Fibroblast of pulmonary artery (primary cell): ENCODE data around the gene PICK1.

Experiments
- DNase-seq: peaks from one replicate; pipeline ENCODE4 v3.0.0-alpha.2; 2010; ENCODE audit warnings: low read depth
- H3K4me3 ChIP-seq: replicated peaks from 2 replicates; pipeline ENCODE4 v1.5.1; 2011; ENCODE audit warnings: low read depth, mild to moderate bottlenecking, control low read depth, low read length, moderate library complexity
- TF ChIP-seq, protein P1 (sequence below): IDR thresholded peaks from 2 replicates; pipeline ENCODE4 v1.5.1; 2011; ENCODE audit warnings: mild to moderate bottlenecking, control low read depth, low read length, inconsistent platforms; ENCODE audit errors: missing control alignments

PICK1 gene

DNA sequence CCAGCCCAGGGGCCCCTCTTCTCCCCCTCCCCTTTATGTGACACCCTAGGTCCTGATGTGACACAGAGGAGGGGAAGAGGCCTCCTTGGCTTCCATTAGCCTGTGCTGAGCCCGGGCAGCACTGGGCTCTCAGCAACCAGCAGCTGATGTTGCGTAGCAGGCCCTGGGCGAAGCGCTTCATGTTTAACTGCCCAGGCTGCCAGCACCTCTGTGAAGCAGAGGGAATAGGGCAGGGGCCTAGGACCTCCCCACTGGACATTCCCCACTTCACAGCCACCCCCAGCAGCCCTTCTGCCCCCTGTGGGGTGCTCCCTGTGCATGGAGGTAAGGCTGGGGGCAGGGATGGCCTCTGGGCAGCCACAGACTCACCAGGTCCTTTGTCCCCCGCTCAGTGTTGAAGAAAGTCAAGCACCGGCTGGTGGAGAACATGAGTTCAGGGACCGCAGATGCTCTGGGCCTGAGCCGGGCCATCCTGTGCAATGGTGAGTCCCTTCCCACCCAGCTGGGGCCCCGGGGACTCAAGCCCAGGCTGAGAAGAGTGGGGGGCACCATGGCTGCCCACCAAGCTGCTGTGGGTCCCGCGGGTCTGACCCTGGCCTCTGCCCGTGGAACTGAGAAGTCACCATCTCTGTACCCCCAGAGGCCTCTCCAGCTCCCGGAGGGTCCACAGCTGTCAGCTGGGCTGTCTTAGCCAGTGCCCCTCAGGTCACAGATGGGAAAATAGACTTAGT, 11.6 kb downstream of the PICK1 start:
- DNase-seq, result no peak
- H3K4me3 ChIP-seq, result no peak overlapping the region
- TF ChIP-seq, protein P1, sequence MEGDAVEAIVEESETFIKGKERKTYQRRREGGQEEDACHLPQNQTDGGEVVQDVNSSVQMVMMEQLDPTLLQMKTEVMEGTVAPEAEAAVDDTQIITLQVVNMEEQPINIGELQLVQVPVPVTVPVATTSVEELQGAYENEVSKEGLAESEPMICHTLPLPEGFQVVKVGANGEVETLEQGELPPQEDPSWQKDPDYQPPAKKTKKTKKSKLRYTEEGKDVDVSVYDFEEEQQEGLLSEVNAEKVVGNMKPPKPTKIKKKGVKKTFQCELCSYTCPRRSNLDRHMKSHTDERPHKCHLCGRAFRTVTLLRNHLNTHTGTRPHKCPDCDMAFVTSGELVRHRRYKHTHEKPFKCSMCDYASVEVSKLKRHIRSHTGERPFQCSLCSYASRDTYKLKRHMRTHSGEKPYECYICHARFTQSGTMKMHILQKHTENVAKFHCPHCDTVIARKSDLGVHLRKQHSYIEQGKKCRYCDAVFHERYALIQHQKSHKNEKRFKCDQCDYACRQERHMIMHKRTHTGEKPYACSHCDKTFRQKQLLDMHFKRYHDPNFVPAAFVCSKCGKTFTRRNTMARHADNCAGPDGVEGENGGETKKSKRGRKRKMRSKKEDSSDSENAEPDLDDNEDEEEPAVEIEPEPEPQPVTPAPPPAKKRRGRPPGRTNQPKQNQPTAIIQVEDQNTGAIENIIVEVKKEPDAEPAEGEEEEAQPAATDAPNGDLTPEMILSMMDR, result no peak

DNA sequence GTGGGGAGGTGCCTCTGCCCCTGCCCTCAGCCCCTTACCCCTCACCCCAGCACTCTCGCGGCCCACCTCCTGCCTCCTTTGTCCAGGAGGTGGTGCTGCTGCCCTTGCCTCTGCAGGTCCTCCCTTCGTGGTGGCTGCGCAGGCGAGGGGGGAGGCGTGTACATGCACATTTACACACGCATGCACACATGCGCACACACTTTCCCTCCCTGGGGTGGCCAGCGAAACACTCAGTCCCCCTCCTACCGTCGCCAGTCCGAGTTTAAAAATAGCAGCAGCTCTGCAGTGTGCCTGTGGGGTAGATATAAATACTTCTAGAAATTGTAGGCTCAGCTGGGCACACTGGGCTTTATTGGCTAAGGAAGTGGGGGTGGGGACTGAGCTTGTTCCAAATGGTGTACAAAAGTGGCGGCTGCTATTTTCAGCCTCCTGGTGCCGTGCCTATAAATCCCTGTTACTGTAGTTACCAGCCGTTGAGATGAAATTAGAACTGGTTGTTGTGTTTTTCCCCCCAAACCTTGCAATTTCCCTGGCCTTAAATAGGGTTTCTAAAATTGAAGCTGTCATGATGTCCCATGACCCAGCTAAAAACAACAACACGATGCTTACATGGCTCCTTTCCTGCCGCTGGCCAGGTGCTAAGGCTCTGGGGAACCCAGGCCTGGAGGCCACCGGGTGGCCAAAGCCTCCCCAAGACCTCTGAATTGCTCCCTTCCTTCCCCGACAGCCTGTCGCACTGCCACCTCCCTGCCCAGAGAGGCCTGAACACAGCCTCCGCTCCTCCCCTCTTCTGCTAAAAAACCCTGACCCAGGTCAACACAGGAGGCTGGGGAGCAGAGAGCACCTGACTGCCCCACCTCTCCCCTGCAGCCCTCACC, 12.4 kb downstream of the PICK1 start:
- TF ChIP-seq, protein P1, result peak; percentile 36
- no peak overlapping the region for H3K4me3 ChIP-seq
- peak; percentile 31 for DNase-seq

DNA sequence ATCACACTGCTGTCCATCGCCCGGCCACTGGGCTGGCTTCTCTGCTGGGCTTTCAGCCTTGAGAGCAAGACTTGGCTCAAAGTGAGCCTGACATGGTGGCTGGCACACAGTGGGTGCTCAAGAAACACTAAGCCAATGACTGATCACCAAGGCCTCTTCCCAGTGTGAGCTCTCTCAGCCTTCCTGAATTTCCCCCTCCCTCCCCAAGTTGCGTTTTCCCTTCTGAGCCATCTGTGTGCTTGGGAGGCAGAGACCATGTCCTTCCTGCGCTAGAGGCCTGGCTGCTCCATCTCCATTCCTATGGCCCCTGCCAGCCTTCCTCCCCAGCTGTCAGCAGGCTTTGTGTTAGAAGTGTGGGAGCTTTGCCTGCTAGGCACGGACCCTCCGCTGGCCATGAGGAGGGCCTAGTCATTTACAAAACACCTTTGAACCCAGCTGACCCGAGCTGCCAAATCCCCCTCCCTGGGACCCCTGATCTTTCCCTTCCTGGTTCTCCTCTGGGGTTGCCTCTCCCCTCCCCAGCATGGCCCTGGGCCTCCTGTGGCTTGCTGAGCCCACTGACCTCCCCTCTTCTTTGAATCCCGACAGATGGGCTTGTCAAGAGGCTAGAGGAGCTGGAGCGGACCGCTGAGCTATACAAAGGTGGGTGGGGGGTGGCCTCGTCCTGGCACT, 13.2 kb downstream of the PICK1 start:
- TF ChIP-seq, protein P1, result no peak
- DNase-seq, result no peak
- no peak overlapping the region for H3K4me3 ChIP-seq

DNA sequence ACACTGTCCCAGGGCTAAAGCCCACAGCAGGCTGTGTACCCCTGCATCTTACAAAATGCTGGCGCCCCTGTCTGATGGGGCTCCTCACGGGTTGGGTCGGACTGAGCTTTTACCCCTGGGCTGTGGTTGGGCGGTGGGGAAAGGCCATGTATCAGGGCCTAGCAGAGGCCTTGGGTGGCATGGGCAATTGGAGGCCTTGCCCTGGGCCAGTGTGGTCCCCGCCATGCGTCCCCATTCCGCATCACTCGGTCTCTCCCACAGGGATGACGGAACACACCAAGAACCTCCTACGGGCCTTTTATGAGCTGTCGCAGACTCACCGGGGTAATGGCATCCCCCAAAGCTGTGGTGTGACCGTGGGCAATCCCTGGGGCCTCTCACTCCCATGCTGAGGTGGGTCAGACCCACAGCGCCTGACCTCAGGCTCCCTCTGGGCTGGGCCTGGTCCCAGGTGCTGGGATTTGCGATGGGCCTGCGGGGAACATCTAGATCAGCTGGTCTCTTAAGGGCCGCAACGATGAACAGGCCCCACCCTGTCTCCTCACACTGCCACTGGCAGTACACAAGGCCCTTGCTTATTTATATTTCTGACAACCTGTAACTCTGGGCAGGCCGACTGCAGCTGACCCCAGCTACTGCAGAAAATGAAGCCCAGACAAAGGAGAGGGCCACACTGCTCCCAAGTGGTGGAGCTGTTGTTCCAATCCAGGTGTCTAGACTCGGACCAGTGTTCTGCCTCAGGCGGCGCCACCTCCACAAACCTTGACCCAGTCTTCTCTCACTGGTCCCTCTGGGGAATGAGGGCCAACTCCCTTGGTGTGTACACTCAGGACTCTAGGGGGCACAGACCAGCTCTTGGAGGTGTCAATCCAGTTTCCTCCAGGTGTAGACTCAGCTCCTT, 14.5 kb downstream of the PICK1 start:
- no peak for DNase-seq
- TF ChIP-seq, protein P1, result no peak
- no peak overlapping the region for H3K4me3 ChIP-seq

DNA sequence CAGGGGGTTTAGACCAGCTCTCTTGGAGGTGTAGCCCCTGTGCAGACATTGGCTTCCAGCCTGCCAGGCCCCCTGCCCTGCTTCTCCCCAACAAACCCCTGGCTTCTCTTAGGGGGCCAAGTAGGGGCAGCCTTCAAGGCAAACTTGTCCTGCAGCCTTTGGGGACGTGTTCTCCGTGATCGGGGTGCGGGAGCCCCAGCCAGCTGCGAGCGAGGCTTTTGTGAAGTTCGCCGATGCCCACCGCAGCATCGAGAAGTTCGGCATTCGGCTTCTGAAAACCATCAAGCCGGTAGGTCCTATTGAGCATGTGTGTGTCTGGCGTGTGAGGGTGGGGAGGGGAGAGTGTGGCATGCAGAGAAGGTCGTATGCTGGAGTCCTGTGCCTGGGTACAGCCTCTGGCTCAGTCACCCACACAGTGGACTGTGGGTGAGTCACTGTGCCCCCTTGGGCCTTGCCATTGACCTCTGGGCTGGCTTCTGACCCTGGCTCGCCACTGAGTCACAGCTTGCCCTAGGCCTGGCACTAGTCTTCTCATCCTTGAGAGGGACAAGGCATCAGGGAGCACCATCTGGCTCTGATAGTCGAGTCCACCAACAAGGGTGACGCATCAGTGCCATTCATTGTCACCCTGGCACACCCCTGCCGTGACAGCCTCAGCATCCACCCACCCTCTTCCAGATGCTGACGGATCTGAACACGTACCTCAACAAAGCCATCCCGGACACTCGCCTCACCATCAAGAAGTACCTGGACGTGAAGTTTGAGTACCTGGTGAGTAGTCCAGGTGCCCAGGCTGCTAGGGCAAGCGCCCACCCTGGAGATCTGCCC, 15.3 kb downstream of the PICK1 start:
- H3K4me3 ChIP-seq, result no peak overlapping the region
- TF ChIP-seq, protein P1, result no peak
- DNase-seq, result no peak
